Upper lobe of left lung (tissue), 4 donors: Measurements from ENCODE around the gene TM9SF2.

ENCODE experiments used
- CTCF ChIP-seq, 6 experiments: fragments of 450-650 bp in 4 of 6; fragments of 200-600 bp in 2 of 6; sonication (generic) in 2 of 6; IDR thresholded peaks; one replicate each; pipeline ENCODE4 v1.5.1; 2016 to 2019; ENCODE audit warnings: antibody characterized with exemption in 6 of 6
- EP300 ChIP-seq, 4 donors: sonication (generic); formaldehyde crosslinking; IDR thresholded peaks; one replicate each; pipeline ENCODE4 v1.5.1; 2017; ENCODE audit warnings: antibody characterized with exemption in 4 of 4, control low read depth in 2 of 4

GRCh38 chr13:99546878-99547277 is 45.6 kb downstream of the TM9SF2 start:
- TF ChIP-seq EP300 (IDR thresholded peaks at IDR 0.05) (no peak), CTCF (IDR thresholded peaks at IDR 0.05) (no peak)
